GM18870 (cell line): ENCODE results near the gene S100G.

ENCODE experiments used
- ATAC-seq: cut with Tn5 transposase; IDR thresholded peaks from one replicate; pipeline ENCODE4 v1.9.1; 2021; ENCODE audit warnings: moderate library complexity; ENCODE audit not compliant: unreplicated experiment

The S100G gene

GRCh38 chrX:16646366-16647138 lies 3.4 kb upstream of the S100G start:
- ATAC-seq, result no peak

GRCh38 chrX:16651391-16652024 lies 1.6 kb downstream of the S100G start:
- ATAC-seq, result no peak

- no peak for ATAC-seq
Observed at GRCh38 chrX:16653424-16653823, 3.5 kb downstream of the S100G start.

DNA sequence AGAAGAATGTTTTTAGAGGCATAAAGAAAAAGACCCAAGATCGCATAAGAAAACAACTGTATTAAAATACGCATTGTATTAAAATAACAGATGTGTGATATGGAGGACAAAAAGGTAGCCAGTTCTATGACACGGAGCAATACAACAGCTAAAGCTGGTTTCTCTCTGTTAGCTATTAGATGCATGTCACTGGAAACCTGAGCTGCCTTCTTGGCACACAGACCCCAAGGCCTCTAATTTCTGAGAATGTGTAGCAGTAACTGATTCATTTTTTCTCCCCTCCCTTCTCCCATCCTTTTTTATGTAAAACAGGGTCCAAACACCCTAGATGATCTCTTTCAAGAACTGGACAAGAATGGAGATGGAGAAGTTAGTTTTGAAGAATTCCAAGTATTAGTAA lies 4.1 kb downstream of the S100G start:
- ATAC-seq, result no peak

- ATAC-seq, result no peak
Observed at GRCh38 chrX:16658284-16658683, 8.3 kb downstream of the S100G start.

DNA sequence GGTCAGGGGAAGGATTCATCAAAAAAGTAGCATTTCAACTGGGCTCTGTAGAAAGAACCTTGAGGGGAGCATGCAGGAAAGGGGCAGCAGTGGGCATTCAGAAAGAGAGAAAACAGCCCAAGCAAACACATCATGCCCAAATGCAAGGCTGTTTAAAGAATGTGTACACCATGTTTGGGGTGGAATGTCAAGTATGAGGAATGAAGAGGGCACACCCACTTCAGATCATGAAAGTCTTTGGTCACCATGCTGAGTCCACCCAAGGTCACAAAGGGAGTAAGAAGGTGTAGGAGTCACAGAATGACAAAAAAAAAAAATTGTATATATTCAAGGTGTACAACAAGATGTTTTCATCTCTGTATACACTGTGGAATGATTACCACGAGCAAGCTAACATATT lies 9.4 kb downstream of the S100G start:
- ATAC-seq, result no peak

- ATAC-seq, result no peak
Observed at GRCh38 chrX:16661495-16661894, 11.5 kb downstream of the S100G start.

DNA sequence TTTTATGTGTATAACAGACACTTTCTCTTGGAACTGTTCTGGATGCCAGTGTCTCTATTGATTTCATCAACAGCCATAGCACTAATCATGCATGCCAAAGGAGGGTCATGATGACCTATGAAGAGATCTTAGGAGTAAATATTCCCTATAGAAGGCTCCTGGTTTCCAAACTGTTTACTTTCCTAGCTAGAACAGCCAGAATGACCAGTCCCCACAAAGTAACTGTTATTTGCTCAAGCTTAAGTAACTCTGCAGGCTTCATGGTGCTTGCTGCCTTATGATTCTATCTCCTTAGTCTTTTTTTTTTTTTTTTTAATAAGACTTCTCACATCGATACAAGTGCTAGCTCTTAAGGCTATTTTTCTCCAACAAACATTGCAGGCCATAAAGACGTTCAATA lies 12.4 kb downstream of the S100G start:
- no peak for ATAC-seq

GRCh38 chrX:16664074-16664473 lies 14.1 kb downstream of the S100G start:
- ATAC-seq, result no peak

- no peak for ATAC-seq
Observed at GRCh38 chrX:16664626-16665025, 14.7 kb downstream of the S100G start.

GRCh38 chrX:16665089-16665488 lies 15.1 kb downstream of the S100G start:
- ATAC-seq, result no peak

DNA sequence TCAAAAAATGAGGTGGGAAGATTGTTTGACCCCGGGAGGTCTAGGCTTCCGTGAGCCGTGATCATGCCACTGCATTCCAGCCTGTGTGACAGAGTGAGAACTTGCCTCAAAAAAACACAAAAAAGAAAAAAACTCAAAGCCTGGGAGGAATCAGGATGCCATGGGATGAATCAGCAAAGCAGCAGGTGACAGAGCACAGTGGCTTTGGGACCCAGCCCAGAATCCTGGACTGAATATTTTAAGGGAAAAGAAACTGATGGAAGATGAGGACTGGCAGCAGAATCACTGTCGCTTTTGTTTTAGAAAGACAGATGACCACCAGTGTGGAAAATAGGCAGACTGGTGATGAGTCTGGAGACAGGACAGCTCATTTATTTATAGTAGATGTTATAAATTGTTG lies 16.6 kb downstream of the S100G start:
- ATAC-seq, result no peak

GRCh38 chrX:16671005-16671404 lies 21.0 kb downstream of the S100G start:
- no peak for ATAC-seq

DNA sequence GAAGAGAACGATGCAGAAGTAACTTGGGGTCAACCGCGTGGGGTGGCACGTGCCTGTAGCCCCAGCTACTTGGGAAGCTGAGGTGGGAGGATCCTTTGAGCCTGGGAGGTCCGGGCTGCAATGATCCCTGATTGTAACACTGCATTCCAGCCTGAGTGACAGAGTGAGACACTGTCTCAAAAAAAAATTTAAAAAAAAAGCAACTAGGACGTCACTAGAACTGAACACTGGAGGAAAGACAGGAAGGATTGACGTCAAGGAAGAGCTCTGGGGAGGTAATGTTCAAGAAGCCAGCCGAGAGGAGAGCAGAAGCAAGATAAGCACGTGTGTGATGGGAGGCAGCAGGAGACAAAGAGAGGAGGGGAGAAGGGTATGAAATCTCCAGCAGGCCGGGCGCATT lies 28.7 kb downstream of the S100G start:
- no peak for ATAC-seq

DNA sequence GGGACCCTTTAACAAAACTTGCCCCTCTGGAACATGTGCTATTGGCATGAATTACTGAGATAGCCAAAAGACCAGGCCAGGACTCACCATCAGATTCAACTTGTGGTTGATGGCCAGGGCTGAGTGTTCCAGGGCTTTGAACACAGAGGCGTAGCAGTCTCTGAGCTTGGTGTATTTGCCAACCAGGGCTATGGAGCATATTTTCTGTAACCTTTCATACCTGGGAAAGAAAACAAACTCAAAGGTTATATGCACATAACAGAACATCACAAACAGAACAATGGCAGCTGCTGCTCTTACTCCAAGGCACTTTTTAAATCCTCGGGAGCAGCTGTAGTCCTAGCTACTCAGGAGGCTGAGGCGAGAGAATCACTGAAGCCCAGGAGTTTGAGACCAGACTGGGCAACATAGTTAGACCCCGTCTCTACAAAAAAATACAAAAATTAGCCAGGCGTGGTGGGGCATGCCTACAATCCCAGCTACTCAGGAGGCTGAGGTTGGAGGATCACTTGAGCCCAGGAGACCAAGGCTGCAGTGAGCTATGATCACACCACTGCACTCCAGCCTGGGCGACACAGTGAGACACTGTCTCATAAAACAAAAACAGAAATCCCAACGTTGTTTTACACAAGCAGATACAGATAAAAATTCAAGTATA lies 33.2 kb downstream of the S100G start:
- no peak for ATAC-seq

GRCh38 chrX:16687514-16687913 lies 37.6 kb downstream of the S100G start:
- no peak for ATAC-seq

DNA sequence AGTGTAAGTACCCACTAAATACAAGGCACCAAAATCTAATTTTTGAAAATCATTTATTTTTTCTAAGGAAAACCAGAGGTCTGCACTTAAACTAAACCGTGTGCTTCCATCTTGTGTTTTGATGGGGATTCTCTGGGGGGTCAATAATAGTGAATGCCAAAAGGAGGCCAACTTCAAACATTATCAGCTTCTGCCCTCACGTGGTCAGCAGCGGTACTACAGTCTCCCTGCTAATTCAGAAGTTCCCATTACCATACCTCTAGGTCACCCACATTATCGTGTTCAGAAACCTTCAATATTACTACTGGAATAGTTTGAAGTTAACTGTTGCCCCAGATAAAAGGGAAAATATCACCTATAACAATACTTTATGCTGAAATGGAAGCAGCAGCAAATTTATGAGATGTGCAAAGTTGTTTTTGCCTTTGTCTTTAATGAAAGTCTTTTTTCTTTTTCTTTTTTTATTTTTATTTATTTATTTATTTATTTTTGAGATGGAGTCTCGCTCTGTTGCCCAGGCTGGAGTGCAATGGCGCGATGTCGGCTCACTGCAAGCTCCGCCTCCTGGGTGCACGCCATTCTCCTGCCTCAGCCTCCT lies 45.2 kb downstream of the S100G start:
- no peak for ATAC-seq

- no peak for ATAC-seq
Observed at GRCh38 chrX:16696956-16697355, 47.0 kb downstream of the S100G start.

DNA sequence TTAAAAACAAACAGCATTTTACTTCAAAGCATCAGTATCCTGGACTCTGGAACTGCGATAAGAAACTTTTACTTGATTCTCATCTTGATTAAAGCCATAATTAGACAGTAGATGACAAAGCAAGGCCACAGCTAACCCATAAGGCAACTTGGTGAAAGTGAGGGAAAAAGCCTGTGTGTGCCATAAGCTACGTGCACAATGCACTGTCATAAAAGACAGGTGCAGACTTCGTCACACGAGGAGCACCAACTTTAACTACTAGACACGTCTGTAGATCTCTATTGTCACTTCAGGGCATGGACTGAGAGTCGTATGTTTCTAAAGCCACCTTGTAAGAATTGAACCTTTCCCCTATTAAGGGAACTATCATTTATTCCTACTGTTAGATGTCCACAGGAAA lies 49.4 kb downstream of the S100G start:
- ATAC-seq, result no peak

- ATAC-seq, result no peak
Observed at GRCh38 chrX:16700734-16701133, 50.8 kb downstream of the S100G start.

DNA sequence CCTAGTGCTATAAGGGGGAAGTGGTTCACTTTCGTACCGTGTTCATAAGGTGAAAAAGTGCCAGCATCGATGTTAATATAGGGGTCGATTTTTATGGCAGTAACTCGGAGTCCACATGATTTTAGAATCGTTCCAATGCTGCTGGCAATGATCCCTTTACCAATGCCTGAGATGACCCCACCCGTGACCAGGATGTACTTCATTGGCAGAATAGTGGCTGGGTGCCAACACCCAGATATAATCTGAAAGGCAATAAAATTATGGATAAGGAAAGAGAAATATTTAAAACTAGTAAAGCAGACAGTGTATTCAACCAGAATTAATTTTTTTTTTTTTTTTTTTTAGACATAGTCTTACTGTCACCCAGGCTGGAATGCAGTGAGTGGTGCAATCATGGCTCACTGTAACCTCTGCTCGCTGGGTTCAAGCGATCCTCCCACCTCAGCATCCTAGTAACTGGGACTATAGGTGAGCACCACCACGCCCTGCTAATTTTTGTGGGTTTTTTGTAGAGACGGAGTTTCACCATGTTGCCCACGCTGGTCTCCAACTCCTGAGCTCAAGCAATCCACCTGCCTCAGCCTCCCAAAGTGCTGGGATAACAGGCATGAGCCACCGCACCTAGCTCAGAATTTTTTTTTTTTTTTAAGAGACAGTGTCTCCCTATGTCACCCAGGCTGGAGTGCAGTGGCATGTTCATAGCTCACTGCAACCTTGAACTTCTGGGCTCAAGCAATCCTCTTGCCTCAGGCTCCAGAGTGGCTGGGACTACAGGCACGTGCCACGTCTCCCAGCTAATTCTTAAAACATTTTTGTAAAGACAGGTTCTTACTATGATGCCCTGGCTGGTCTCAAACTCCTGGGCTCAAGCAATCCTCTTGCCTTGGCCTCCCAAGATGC lies 53.0 kb downstream of the S100G start:
- ATAC-seq, result no peak
